Left ventricle myocardium superior (tissue), 1 donor: ENCODE measurements around the gene SIGLEC11. TPM values are rescaled to one million over a fixed set of nuclear protein-coding genes. Genes with fewer than 3 reads are reported as not detected.
"Not testable (repeated sequence)": the region's sequence is repeated elsewhere in the genome, so short reads cannot be mapped to it uniquely, and the experiment has no call there.

Experiments used
- ATAC-seq: fragments of 200-7000 bp; cut with Tn5 transposase; one replicate; pipeline ENCODE4 v1.9.1; 2020; ENCODE audit warnings: mild to moderate bottlenecking, moderate library complexity
- DNase-seq: peaks from one replicate; pipeline ENCODE4 v3.0.0-alpha.2; 2020
- intact Hi-C: fragments of 100-400 bp; cut with micrococcal nuclease; formaldehyde crosslinking; loops from one replicate; pipeline ENCODE4 v1.11.0; 2022
- total RNA-seq: library from RNA; stranded (reverse); fragmentation: NEBNext Ultra II Directional; extraction: Animal tissue kit (Norgen Biotek cat#: 25700); gene quantifications from one replicate; pipeline ENCODE4 v1.2.1, GENCODE V29; 2021
- donor health status: DM: no; HTN: yes; CAD: no; lungs with severe emphysema.

The SIGLEC11 gene
- total RNA-seq, 1 donor from 2014 or later, result 0.59 TPM

DNA sequence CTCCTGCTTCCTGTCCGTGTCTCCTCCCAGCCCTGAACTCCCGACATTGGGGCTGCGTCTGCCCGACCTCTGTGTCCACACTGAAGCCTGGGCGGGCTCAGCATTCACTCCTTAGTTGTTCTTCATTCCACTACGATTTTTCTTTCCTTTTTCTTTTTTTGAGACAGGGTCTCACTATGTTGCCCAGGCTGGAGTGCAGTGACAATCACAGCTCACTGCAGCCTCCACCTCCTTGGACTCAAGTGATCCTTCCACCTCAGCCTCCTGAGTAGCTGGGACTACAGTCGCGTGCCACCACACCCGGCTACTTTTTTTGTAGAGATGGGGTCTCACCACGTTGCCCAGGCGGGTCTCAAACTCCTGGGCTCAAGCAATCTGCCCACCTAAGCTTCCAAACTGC is 23.5 kb upstream of the SIGLEC11 start:
- no peak for ATAC-seq
- intact Hi-C loops, result loop anchor here (10.0 kb wide), 1 partner anchor 50 kb away; no protein-coding TSS in a partner anchor
- DNase-seq, result no peak

DNA sequence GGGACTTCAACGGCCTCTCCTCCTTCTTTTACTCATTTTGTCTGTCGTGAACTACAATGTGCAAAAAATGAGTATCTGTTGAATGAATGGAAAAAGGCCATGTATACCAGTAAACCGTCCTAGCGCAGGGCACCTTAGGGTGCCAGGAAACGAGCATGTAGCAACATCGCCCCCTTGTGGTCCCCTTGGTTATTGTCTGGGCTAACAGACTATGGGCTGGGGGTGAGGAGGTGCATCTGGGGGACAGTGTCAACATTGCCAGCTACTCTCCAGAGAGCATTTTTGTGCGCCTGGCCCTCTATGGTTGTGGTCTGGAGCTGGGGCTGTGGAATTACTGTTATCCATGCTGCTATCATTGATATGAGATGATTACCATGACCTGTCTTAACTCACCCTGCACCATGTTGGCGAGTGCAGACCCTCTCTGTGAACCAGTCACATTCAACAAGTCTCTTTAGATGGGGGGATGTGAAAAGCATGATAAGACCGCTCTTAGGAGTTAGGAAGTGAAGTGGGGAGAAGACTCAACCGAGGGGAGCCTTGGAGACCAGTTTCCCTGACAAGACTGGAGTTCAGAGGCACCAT is 22.8 kb upstream of the SIGLEC11 start:
- DNase-seq, result peak; percentile 67
- peak; percentile 53 for ATAC-seq

DNA sequence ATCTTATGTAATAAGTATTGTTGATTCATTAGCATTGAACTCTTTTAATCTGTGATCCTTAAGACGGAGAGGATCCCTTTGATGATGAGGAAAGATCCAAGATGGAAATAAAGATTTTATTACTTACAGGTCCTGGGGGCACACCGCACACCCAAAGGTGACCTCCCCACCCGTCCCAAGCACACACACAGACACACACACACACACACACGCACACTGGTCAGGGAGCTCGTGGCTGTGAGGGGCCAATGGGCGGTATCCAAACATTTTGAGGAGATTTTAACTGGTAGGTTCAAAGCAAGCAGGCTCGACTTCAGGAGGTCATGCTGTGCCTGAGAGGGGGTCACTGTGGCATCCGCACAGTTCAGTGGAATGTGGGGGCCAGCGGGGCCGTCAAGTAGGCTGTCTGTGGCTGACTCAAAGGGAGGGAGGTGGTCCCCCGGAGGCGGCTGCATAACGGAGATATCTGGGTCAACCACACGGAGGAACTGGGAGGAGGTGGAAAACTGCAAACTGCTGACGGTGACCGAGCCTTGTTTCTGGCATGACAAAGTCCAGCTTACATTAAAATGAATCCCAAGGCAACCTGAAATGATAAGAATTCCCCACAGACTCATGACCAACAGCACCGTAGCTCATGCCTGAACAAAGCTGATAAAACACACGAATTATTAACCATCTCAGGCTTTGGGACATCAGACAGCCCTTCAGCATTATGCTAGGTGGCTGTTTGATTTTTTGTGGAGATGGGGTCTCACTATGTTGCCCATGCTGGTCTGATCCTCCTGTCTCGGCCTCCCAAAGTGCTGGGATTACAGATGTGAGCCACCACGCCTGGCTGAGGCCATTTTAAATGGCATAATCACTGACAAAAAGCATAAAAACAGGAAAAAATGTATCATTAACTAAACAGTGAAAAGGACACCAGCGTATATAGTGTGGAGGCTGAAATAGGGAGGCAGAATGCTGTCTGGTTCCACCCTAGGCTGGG is 20.9 kb upstream of the SIGLEC11 start:
- DNase-seq, result no peak
- intact Hi-C loops, result loop anchor here (10.0 kb wide), 1 partner anchor 47 kb away; no protein-coding TSS in a partner anchor

More for the DNA sequence above, 22.8 kb upstream of the SIGLEC11 start:
- intact Hi-C loops, result loop anchor here (10.0 kb wide), 1 partner anchor 49 kb away; no protein-coding TSS in a partner anchor

DNA sequence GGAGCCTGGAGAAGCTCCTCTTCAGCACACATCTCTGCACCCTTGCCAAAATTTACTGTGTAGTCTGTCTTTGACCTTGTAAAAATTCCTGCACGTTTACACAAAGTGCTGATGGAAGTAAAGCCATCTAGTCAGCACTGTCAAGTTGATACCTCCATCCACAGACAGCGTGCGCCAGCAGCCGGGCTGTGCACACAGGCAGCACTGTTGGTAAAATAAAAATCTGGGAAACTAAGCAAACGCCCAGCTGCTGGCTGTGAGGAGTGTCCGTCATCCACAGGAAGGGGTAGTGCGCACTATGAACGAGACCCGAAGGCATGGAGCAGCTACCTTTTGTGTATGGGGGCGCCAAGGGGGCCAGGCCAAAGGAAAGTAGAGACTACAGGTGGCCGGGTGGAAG is 17.4 kb upstream of the SIGLEC11 start:
- intact Hi-C loops, result no loop called here
- no peak for ATAC-seq
- DNase-seq, result no peak

More for the DNA sequence above, 20.9 kb upstream of the SIGLEC11 start:
- ATAC-seq, result no peak

DNA sequence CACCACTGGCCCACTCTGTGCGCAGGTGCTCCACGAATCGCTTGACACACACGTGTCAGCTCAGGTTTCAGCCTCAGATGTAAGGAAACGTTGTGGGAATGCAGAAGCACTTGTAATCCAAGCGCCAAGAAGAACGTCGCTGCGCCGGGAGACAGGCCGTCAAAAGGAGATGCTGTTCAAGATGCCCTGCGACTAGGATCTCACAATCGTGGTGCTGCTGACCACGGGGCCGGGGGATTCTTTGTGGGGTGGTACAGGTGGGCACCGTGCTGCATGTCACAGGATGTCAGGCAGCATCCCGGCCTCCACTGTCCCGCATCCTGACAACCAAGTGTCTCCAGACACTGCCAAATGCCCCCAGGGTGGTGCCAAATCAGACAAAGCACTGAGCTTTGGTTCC is 16.9 kb upstream of the SIGLEC11 start:
- ATAC-seq (no peak), DNase-seq (no peak)
- intact Hi-C loops, result no loop called here

DNA sequence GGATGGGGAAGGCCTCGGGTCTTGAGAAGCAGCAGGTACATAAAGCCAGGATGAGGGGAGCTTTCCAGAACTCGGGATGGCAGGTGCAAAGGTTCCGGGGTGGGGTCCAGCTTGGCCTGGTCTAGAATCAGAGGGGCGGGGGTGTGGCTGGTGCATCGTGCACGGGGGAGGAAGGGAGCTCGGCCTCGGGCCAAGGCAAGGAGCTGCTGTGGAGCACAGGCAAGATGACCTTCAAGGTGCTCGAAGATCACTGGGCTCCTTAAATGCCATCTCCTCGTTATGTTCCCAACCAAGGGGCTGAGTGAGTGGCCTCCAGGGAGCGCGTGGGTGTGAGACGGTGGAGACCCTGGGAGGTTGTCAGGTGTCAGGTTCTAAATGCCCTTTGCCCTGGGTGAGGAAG is 16.1 kb upstream of the SIGLEC11 start:
- ATAC-seq (no peak), DNase-seq (no peak)
- intact Hi-C loops, result no loop called here

DNA sequence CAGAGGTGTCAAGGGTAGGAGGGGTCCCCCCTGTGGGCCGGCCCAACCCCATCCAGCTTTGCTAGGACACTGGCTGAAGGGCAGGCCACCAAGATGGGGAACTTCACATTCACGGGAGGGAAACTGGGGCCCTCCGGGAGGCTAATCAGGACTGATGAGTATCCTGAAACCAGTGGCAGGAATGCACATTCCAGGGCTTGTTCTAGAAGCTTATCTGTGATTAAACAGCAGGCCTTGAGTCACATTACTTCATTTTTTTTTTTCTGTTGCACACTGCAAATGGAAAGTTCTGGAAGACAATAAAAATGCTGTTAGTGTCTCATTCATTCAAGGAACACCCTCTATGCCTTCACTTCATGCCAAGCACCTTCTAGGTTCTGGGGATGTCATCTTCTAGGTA is 15.5 kb upstream of the SIGLEC11 start:
- intact Hi-C loops, result no loop called here
- no peak for ATAC-seq
- no peak for DNase-seq

DNA sequence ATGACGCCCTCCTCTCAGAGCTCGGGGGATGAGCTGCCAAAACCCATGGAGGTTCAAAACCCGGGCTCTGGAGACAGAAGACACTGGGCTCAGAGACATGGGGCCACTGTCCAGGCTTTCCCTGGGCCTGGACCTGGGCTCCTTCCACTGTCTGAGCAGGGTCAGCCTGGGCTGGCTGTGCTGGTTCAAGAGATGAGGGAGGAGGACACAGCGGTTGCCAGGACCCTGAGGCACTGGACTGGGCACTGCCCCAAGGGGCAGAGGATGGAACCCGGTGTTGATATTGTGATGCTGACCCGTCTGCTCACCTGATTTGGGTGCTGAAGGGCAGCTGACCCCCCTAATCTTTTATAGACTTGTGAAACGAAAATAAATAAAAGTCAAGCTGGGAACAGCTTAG is 14.1 kb upstream of the SIGLEC11 start:
- no peak for ATAC-seq
- DNase-seq, result no peak
- intact Hi-C loops, result no loop called here

DNA sequence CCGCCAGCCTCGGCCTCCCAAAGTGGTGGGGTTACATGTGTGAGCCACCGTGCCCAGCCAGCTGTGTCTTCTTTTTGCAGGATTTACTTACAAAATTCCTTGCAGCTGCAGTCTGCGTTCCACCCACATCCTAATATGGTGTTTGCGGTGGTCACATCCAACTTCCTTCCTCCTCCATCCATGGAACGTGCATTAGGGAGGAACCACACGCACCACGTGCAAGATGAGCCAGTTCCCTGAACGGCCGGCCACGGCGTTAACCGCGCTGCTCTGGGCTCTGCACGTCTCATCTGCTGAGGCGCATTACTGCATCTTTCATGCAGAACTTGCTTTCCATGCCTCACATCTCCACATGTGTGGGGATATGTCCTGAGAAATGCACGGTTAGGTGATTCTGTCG is 13.0 kb upstream of the SIGLEC11 start:
- intact Hi-C loops, result no loop called here
- ATAC-seq, result peak; percentile 49
- DNase-seq, result peak; percentile 54

DNA sequence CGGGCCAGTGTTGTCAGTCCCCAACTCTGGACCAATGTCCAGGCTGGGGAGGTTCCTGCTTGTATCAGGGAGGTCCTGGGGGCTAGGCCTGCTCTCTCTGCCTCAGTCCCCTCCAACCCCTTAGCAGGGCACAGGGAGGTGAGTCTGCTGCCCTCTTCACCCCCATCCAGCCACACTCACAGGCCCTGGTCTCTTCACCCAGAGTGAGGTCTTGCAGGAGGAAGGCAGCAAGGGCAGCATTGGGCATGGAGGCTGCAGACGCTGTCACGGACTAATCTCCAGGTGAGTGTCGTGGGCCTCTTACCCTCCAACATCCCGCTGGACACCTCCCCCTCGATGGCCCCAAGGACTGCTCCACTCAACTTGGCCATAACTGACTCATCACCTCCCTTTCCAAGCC is 11.9 kb upstream of the SIGLEC11 start:
- intact Hi-C loops, result no loop called here
- no peak for DNase-seq
- no peak for ATAC-seq

DNA sequence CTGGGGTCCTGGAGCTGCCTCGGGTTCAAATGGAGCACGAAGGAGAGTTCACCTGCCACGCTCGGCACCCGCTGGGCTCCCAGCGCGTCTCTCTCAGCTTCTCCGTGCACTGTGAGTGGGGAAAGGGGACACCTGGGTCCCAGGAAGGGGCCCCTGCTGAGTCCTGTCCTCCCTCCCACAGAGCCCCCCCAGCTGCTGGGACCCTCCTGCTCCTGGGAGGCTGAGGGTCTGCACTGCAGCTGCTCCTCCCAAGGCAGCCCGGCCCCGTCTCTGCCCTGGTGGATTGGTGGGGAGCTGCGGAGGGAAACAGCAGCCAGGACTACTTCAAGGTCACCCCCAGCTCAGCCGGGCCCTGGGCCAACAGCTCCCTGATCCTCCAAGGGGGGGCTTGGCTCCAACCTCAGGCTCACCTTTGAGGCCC is 11.0 kb upstream of the SIGLEC11 start:
- ATAC-seq, result no peak
- intact Hi-C loops, result no loop called here
- no peak for DNase-seq

DNA sequence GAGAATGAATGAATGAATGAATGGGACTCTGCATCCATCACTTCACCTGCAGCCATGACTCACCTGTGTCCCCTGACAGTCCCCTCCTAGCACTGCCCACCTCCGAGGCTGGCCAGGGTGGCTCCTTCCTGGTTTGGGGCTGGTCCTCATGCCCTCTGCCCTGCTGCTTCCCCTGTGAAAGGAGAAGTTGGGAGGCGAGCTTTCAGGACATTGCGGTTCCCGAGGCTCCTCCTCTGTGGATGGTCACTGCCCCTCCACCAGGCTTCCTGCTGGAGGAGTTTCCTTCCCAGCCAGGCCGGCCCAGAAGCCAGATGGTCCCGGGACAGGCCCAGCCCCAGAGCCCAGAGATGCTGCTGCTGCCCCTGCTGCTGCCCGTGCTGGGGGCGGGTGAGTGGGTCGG is 8.4 kb upstream of the SIGLEC11 start:
- intact Hi-C loops, DNase-seq: not testable (repeated sequence)
- ATAC-seq, result peak; percentile 74

DNA sequence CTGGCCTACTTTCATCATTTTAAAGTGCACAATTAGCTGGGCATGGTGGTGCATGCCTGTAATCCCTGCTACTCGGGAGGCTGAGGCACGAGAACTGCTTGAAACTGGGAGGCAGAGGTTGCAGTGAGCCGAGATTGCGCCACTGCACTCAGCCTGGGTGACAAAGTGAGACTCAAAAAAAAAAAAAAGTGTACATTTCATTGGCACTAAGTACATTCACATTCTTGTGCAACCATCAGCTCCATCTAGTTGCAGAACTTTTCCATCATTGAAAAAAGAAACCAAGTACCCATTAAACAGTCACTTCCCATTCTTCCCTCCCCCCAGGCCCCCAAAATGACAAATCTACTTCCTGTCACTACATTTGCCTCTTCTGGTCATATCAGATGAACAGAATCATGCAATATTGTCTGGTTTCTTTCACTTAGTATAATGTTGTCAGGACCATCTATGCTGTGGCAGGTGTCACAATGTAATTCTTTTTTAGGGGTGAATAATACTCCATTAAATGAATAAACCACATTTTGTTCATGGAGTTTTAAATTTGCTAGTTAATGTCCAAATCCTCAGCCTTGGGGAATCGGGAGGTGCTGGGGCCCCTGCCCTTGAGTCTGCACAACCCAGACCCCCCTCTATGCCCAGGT is 7.4 kb upstream of the SIGLEC11 start:
- ATAC-seq (peak; percentile 16), DNase-seq (peak; percentile 41)
- intact Hi-C loops, result no loop called here

DNA sequence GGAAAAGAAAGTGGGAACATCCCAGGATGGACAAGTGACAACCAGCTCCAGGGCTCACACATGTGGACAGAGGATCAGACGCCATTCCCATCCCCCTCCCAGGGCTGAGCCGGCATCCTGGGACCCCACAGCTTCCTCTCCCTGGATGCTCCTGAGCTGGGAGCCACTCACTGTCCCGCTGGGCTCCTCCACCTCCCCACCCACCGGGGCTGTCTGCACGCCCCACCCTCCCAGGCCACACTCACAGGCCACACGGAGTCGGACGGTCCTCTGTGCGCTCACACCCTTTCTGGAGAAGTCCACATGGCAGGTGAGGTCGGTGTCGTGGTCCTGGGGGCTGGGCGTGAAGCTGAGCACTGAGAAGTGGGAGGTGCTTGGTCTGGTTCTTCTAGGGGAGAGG is 1.1 kb downstream of the SIGLEC11 start:
- intact Hi-C loops, DNase-seq, ATAC-seq: not testable (repeated sequence)

DNA sequence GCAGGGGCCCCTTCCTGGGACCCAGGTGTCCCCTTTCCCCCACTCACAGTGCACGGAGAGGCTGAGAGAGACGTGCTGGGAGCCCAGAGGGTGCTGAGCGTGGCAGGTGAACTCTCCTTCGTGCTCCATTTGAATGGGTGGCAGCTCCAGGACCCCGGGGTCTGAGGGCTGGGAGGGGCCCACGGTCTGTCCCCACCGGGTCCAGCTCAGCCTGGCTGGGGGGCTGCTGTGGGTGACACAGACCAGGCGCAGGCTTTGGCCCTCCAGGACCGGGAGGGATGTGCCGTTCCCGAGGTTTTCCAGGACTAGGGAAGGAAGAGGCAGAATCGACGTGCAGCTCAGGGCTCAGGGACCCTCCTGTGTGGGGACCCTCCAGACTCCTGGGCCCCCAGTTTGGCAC is 2.4 kb downstream of the SIGLEC11 start:
- DNase-seq, ATAC-seq, intact Hi-C loops: not testable (repeated sequence)

DNA sequence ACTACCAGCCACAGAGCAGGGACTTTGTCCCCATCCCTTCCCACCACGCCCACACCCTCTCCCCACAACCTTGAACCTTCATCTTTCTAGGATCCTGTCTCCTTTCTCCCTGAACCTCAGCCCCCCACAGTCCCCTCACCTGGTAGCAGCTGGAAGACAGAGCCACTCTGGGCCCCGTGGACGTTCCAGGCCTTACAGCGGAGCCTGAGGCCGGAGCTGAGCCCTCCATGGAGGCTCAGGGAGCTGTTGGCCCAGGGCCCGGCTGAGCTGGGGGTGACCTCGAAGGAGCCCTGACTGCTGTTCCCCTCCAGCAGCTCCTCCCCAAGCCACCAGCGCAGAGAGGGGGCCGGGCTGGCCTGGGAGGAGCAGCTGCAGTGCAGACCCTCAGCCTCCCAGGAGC is 2.8 kb downstream of the SIGLEC11 start:
- DNase-seq, ATAC-seq, intact Hi-C loops: not testable (repeated sequence)

DNA sequence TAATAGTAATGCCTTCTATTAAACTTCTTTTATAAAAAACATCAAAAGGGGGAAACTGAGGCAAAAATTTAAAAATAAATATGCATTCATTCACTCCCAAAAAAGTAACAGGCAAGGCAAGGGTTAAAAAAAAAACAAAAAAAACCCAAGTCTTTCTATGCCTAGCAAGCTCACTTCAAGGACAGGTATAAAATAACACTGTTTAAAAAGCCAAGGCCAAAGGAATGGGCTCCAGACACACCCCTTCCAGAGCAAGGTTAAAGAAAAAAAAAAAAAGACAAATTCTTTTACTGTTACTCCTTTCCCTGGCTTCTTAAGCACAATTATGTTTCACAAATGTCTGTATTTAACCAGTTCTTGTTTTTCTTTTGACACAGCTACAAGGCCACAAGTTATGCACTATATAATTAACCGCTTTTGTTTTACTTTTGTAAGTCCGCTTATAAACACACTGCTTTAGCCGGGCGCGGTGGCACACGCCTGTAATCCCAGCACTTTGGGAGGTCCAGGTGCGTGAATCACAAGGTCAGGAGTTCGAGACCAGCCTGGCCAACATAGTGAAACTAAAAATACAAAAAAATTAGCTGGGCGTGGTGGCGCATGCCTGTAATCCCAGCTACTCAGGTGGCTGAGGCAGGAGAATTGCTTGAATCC is 3.6 kb downstream of the SIGLEC11 start:
- ATAC-seq, result no peak
- intact Hi-C loops, result no loop called here
- no peak for DNase-seq

DNA sequence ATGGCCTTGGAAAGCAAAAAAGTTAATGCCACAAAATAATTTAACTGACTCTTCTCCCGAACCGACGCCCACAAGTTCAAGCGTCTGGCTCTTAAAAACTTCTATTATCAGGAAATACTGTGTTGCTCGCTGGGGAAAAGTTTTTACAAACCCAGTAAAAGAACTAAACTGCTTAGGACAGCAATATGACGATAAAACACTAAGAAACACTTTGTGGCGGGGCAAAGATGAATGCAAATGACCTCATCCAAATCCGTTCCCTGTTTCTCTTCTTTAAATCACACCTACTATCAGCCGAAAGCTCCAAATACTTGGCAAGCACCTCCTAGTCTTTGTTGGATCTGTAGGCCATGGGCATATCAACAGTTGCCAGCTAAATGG is 4.9 kb downstream of the SIGLEC11 start:
- intact Hi-C loops, result no loop called here
- DNase-seq (no peak), ATAC-seq (no peak)

DNA sequence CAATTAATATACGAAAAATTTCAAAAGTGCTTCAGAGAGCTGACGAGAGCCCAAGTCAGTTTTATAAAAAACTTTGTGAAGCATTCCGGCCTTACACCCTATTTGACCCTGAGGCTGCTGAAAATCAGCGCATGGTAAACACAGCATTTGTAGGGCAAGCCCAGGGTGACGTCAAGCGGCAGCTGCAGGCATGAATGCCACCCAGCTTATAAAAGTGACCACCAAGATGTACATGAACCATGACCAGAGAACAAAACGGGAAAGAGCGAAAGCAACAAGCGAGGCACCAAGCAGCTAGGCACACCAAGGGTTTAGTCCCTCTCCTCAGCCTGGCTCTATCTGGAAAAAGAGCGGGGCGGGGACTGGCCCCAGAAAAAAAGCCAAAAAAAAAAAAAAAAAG is 6.0 kb downstream of the SIGLEC11 start:
- no peak for ATAC-seq
- DNase-seq, result no peak
- intact Hi-C loops, result no loop called here
